Activated effector memory CD4-positive, alpha-beta T cell treated with anti-CD3 and anti-CD28 coated beads, Interleukin-2, amount 50 U/mL, for 16 hours (primary cell): ENCODE results near the gene AIG1.
"Not testable (repeated sequence)": the region's sequence is repeated elsewhere in the genome, so short reads cannot be mapped to it uniquely, and the experiment has no call there.

ENCODE experiments used
- DNase-seq: peaks from one replicate; pipeline ENCODE4 v3.0.0-alpha.2; 2020

AIG1 gene

DNA sequence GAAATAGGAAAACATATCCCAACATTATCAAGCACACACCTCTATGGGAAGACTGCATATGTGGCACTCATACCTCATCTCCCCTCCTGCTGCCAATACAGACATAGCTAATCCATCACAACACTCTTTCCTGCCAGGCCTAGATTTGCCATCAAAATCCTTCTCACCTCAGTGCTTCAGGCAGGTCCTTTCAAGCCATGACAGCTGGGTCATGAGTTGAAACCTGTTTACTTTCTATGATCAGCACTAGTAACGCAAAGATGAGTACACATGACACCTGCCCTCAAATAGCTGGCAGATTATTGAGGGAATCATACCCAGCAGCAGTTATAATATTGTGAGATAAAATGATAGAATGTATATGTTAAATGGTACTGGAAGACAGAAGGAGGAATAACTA, 183.1 kb downstream of the AIG1 start:
- no peak for DNase-seq

GRCh38 chr6:143245656-143246055, 185.0 kb downstream of the AIG1 start:
- no peak for DNase-seq

DNA sequence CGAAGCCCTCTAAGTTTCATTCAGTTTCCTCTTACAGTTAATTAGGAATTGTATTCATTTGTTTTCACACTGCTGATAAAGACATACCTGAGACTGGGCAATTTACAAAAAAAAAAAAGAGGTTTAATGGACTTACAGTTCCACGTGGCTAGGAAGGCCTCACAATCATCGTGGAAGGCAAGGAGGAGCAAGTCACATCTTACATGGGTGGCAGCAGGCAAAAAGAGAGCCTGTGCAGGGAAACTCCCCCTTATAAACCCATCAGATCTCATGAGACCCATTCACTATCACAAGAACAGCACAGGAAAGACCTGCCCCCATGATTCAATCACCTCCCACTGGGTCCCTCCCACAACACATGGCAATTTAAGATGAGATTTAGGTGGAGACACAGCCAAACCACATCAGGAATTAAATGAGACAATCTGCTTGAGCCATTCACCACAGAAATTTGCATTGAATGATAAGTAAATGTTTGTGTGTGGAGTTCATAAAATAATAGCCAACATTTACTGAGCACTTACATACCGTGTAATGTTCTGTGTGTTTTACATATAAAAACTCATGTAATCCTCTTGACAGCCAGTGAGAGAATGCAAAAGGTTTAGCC, 185.6 kb downstream of the AIG1 start:
- not testable (repeated sequence) for DNase-seq

- DNase-seq, result no peak
These were observed 186.9 kb downstream of the AIG1 start for GRCh38 chr6:143247586-143247985.

GRCh38 chr6:143248359-143248758, 187.7 kb downstream of the AIG1 start:
- DNase-seq, result no peak

GRCh38 chr6:143251288-143251687, 190.6 kb downstream of the AIG1 start:
- DNase-seq, result no peak

- no peak for DNase-seq
These were observed 192.3 kb downstream of the AIG1 start for GRCh38 chr6:143252961-143253360.

DNA sequence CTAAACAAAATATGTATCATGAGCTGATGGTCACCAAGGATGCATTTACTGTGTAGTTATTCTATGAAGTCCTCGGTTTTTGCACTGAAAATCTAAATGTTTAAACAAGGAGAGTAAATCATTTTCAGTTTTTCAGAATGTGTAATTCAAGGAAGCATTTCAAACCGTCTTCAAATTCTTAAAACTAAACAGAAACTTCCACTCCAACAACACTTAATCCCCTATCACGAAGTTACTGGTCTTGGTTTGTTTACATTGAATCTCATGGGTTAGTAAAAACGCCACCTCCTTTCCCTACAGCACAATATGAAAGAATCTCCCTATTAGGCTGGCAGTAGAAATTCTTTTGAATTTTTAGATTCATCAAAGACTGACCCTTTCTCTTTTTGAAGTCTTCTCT, 192.9 kb downstream of the AIG1 start:
- no peak for DNase-seq

DNA sequence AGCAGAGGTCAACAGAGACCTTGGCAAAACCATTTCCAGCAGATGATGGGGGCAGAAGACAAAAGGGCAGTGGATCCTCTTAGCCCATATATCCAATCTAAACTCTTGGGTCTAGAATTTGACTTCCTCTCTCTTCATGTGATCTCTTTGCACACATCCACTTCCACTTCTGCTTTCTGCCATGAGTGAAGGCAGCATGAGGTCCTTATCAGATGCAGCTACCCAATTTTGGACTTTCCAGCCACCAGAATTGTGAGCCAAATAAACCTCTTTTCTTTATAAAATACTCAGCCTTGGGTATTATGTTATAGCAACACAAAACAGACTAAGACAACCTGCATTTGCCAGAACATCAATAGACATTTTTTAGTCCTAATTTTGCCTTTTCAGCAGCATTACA, 198.3 kb downstream of the AIG1 start:
- no peak for DNase-seq

DNA sequence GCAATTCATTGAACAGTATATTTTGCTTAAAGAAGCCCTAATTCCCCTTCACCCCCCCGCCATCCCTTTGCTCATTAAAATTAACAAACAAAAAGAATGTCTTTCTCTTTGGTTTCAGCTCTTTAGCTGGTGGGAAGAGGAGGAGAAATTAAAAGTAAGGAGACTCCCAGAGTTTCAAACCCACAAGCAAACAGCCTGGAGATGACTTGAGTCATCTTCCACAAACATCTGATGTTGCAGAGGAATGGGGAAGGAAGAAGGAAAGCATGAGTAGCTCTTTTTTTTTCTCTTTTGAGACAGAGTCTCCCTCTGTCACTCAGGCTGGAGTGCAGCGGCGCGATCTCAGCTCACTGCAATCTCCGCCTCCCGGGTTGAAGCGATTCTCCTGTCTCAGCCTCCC, 200.2 kb downstream of the AIG1 start:
- no peak for DNase-seq

DNA sequence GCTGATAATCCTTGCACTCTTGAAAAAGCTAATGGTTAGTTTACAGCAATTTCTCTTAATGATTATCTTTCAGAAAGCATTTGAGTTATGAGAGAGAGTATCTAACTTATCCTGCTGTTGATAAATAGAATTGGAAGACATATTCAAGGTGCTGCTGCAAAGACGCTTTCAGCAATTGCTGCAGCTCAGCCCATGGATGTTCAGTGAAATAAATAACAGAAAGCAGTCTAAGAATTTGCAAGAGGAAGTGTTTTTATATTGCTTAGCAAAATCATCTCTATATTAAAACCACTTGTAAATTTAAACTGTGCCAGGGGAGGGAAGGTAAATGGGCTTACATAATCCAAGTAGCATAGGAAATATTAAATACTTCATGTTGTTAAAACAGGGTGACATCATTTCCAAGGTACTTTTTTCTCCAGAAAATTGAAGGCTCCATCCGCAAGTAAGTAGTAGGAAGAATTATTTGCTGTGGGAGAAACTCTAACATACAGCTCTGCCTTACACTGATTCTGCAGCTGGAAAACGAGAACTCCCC, 201.3 kb downstream of the AIG1 start:
- no peak for DNase-seq

DNA sequence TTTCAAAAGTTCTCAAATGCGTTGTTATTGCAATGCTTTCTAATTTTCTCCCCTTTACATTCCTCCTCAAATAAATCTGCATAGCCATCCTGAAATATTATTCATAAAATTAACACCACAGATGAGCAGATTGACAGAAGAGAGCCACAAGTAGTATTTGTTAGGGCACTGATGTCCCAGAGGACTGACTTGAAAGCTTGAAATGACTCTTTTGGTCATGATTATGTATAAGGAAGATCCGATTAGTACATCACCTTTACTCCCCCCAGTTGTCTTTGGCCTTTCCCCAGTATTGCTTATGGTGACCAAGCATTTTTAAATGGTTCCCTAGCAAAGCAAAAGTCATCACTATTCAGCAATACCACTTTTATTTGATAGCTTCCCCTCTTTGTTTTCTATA, 202.2 kb downstream of the AIG1 start:
- DNase-seq, result no peak

DNA sequence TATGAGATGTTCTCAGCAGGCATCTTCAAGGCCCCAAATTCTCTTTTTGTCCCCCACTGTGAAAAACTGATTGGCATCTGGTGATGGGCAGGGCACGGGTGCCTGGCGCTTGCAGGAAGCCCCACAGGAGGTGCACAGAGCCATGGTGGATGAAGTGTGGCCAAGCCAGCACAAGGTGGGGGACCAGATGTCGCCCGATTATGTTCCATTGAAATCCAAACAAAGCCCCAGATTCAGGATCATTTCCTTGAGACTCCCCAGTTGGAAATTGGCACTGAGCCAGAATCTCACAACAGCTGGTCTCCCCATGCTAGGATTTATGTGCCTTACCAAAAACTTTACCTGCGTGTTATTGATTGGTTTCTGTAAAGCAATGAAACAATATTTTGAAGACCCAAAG, 203.7 kb downstream of the AIG1 start:
- DNase-seq, result no peak

DNA sequence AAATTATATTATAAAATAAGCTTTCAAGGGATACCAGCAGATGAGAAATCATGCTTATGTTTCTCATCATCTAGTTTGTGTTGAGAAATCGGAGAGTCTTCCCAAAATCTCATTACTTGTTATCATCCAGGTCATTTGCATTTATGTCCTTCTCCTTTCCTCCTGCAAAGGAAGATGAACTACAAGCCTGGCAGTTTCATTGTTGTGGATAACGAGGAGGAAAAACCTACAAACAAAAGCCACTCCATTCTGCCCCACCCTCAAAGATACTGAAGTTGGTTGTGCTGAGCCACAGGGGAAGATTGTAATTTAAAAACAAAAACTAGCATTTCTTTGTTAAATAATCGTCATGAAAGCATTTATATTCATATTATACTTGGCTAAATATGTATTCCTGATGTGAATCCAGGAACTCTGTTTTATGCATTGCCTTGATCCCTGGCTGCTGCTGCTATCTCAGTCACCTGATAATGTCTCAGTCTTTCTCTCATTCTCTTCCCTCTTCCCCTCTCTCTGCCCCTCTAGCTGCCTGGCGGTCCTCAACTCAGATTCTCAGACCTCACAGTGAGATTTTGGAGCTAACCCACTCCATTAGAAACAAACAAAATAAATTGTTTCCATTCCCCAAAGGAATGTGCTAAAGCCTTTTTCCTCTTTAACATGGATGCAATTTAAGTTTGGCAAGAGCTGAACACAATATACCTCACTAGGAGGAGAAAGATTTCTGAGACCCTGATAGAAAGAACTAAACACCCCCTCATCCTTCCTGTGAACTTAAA, 204.5 kb downstream of the AIG1 start:
- DNase-seq, result no peak

DNA sequence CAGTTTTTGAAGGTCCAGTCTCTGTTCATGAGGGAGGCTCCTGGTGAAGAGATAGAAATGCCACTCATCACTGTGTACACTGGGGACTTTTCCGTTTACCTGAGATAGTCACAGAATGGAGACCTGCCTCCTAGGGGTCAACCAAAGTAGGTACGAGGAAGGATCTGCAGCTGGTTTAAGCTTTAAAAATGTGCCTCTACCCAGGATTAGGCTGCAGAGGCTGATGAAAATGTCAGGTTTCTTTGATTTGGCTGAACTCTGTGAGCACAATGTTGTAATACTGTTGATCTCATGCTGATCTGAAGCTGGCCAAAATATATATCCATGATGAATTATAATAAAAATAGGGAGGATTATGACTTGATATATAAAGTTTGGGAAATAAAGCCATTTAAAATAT, 207.1 kb downstream of the AIG1 start:
- DNase-seq, result no peak

- no peak for DNase-seq
These were observed 207.8 kb downstream of the AIG1 start for GRCh38 chr6:143268439-143268838.

- DNase-seq, result no peak
These were observed 209.3 kb downstream of the AIG1 start for GRCh38 chr6:143270026-143270425.

- DNase-seq, result no peak
These were observed 210.3 kb downstream of the AIG1 start for GRCh38 chr6:143271024-143271423.

DNA sequence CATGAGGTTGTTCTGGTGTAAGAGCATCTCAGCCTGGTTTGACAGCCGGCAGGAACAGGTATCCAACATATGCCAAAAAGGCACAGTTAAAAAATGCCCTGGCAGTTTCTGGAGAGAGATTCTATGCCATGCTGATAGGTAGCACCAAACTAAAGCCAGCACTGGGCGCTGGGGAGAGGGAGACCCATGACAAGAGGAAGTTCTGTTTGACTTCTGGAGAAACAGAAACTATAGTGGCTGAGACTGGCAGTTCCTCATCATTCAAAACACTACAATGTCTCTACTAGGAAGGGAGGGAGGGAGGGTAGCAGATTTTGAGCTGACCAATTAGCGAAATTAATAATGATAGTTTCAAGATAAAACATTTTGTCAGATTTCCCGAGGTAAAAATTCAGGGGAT, 215.7 kb downstream of the AIG1 start:
- DNase-seq, result no peak

DNA sequence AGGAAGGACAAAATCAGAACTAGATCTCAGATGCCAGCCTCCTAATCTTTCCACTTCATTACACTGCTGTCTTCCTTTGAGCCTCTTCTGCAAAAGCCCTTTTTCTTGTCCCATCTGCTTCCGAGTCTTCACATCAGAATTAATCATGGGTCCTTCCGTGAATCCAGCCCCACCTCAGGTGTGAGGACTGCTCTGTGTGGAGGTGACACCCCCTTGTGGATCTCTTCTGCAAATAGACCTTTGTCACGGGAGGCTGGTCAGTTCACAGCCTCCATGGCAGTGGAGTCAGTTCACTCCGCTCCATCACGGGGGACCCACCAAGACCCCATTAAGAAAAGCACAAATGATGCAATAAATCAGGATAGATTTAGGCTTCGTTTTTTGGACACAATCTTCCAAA, 218.7 kb downstream of the AIG1 start:
- peak; percentile 63 for DNase-seq

GRCh38 chr6:143283887-143284645, 223.4 kb downstream of the AIG1 start:
- no peak for DNase-seq

DNA sequence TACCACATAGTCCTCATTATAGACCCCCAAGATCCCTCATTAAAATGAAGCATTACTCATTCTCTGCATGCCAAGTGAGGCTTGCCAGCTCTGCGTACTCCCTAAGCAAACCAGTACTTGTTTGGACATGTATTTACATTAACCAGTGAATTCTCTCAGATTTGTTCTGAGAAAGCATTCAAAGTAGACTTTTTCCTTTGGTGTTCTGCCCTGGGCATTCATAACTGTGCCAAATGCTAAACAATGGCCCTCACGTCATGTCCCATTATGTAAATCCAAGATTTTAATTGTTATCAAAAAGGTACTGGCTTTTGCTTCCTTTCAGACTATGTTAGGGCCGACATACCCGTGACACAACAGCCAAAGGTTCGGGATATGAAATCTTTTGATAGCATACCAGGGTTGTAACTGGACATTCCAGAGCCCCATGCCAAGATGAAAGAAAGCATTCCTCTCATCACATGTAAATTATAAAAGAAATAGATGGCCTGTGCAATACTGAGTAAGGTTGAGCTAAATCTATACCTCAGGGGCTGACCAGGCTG, 225.6 kb downstream of the AIG1 start:
- DNase-seq, result no peak

DNA sequence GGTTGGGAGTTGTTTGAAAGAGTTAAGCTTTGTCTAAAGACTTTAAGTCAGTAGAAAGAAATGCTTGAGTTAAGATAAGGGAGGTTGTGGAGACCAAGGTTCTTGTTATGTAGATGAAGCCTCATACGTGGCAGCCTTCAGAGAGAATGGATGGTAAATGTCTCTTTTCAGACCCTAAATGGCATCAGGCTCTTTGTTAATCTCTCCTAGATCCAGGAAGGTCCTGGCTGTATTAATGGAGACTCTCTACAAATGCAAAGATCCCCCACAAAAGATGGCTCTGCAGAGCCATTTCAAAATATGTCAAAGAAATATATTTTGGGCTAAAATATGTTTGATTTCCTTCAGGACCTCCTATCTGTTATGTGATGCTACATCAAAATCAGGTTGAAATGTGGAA, 228.2 kb downstream of the AIG1 start:
- DNase-seq, result no peak

GRCh38 chr6:143290206-143290605, 229.5 kb downstream of the AIG1 start:
- DNase-seq, result no peak
